HG02981 (cell line): ENCODE data around the gene PTPRG.

ENCODE experiments used
- ATAC-seq: cut with Tn5 transposase; IDR thresholded peaks from one replicate; pipeline ENCODE4 v1.9.1; 2021; ENCODE audit warnings: mild to moderate bottlenecking, moderate library complexity; ENCODE audit not compliant: unreplicated experiment

PTPRG gene

DNA sequence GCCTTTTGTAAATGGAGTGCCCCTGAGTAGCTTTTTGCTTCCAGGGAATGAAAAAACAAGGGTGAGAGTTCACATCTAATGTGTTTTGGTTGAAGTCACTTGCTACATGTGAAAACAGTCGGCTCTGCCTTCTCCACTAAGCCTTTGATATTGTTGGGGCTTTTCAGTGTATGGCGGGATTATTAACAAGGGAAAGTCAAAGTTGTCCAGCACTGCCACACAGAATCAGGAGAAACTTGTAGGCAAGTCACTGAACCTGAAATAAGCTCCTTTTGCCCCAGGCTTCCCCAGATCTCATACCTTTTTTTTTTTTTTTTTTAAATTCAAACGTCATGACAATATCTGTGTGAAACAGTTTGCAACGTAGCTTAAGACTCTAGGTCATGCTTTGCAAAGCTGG lies 564.0 kb downstream of the PTPRG start:
- no peak for ATAC-seq

DNA sequence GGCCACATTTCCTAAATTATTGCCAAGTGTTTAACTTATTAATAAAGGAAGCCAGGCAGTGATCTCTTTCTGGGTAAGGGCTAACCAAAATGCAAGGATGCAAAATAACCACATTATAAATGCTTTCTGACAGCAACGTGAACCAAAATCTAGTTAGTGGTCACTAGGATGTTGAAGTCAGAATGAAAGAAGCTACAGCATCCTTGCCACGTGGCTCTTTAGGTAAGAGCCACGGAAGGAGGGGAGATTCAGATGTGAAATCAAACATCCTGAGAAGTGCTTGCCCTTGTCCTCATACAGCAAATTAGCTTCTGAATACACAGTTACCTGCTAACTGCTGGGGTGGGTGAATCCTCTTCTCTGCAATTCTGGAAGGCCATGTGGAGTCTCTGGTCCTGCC lies 565.7 kb downstream of the PTPRG start:
- ATAC-seq: no peak

GRCh38 chr3:62128051-62128450 lies 566.7 kb downstream of the PTPRG start:
- ATAC-seq: no peak

- no peak for ATAC-seq
Measured at GRCh38 chr3:62128681-62129080, 567.3 kb downstream of the PTPRG start.

DNA sequence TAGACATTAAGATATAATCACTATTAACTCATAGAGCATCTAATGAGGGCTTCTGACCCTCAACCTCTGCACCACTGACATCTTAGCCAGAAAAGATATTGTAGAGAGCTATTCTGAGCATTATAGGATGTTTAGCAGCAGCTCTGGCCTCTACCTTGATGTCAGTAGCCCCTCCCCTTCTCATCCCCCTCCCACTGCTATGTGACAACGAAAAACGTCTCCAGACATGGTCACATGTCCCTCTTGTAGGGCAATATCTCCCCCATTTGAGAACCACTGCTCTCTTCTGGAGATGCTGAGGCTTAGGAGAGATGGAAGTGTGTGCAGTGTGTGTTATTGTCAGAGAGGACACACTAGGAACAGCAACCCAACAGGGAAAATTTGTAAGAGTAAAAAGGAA lies 569.7 kb downstream of the PTPRG start:
- no peak for ATAC-seq

GRCh38 chr3:62131620-62132019 lies 570.2 kb downstream of the PTPRG start:
- ATAC-seq: no peak

DNA sequence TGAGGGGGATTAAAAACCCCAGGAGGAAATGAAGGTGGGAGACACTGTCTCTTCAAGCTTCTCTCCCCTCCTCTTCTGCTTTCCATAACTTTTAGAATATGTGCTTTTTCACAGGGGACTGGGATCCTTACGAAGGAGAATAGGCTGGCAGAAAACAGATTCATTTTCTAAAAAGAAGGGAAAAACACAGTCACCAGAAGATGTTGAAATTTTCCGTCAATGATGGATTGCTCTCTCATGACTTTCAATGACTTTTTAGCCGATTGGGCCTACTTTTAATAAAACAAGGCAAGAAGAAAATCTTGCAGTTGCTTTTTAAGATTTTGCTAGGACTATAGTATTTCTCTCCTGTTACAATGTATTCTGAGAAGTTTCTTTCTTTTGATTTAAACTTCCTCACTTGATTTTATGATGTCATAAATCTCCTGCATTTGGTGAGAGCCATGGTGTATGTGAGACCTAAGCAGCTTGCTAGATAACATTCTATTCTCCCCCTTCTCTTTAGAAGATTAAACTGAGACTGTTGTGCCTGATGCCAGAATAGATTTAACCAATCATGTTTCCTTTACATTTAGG lies 570.7 kb downstream of the PTPRG start:
- ATAC-seq: no peak

DNA sequence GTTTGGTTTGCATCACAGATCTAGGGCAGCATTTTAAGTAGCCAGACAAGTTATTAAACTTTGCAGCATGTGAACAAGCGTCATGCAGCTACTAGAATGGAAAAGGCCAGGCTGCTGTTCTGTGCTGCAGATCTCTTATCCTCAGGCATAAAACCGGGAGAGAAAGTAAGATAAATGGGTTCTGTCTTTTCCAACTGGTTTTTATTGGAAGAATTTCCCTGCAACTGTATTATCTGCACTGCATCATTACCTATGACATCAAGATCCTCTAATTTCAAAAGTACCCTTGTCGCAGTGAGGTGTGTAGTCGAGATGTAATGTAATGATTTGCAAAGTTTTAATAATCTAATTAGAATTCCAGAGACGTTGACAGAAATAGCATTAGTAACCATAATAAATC lies 571.6 kb downstream of the PTPRG start:
- no peak for ATAC-seq

- no peak for ATAC-seq
Measured at GRCh38 chr3:62134061-62134496, 572.7 kb downstream of the PTPRG start.

- ATAC-seq: no peak
Measured at GRCh38 chr3:62135741-62136140, 574.4 kb downstream of the PTPRG start.

DNA sequence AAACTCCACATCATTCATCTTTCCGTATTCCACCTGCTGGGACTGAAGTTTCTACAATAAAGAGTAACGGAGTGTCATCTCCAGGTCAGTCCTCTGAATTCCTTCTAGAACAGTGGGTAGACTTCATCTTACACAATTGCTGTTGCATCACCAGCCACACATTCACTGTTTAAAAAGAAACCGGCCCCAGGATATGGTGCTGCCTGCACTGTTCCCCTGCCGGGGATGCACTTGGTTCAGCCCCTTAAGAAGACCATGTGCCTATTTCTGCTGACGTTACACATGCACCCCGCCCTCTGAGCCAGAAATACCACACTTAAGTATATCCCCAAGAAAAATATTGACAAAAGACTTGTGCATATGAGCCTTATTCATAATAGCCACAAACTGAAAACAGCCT lies 578.6 kb downstream of the PTPRG start:
- ATAC-seq: no peak

DNA sequence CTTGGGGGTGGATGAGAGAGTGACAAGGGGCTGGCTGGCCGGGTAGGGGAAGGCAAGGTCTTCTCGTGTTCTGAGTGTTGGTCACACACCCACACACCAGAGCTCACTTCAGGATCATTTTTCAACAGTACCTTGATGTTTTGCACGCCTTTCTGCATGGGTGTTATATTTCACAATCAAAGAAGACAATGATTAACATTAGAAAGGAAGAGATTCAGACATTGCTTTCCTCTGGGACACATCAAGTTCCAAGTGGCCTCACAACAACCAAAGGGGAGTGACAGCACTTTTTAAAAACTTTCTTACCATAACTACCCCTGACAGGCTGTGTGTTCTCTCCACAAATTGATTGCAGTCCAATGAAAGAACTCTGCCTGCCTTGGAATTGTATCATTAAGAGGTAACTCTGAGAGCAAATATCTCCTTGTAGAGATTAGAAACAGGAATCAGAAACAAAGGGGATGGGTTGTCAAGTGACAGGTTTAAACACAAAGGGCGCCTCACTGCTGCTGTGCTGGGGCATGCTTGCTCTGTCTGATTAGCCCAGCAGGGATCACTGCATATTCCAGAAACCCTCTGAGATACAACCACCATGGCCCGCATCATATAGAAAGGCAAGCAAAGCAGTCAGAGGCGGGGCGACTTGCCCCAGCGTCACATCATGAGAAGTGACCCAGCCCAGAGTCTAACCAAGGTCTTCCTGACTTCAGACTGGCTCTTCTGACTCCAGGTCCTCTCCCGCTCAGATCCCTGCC lies 581.1 kb downstream of the PTPRG start:
- no peak for ATAC-seq

DNA sequence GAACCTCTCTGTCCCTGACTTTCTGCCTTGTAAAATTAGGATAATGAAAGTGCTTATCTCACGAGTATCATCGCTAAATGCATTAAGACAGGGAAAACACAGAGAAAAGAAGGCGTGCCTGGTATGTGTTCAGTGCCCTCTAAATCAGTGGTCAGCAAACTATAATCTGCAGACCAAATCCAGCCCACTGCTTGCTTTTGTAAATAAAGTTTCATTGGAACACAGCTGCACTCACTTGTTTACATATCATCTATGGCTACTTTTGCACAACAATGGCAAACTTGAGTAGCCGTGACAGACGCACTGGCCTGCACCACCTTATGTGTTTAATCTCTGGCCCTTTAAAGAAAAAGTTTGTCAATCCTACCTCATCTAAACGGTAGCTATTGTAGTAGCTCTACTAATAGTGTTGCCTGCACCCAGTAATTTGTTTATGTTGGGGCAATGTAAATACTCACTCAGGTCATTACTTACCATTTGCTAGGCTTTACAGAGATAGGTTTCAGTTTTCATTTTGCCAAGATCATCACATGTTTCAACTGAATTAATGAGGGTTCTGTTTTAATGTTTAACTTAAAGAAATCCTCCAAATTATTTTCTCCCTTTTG lies 582.6 kb downstream of the PTPRG start:
- no peak for ATAC-seq

GRCh38 chr3:62144482-62144881 lies 583.1 kb downstream of the PTPRG start:
- no peak for ATAC-seq

- ATAC-seq: no peak
Measured at GRCh38 chr3:62145086-62145757, 583.9 kb downstream of the PTPRG start.

GRCh38 chr3:62149539-62149938 lies 588.2 kb downstream of the PTPRG start:
- no peak for ATAC-seq

GRCh38 chr3:62149962-62150361 lies 588.6 kb downstream of the PTPRG start:
- no peak for ATAC-seq

DNA sequence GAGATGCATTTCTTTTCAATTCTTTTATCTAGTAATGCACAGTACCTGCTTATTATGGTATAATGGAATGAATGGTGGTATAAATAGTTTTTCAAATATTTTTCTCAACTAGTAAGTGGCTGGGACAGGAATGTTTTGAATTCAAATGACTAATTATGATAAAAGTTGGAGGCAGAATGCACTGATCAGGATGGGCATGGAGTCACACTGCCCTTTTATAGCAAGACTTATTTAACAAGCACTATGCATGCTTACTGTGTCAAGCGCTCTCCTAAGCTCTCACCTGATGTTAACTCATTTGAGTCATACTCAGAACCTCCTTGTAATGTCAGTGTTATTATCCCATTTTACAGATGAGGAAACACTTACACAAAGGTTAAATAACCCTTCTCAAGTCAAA lies 590.2 kb downstream of the PTPRG start:
- ATAC-seq: no peak

DNA sequence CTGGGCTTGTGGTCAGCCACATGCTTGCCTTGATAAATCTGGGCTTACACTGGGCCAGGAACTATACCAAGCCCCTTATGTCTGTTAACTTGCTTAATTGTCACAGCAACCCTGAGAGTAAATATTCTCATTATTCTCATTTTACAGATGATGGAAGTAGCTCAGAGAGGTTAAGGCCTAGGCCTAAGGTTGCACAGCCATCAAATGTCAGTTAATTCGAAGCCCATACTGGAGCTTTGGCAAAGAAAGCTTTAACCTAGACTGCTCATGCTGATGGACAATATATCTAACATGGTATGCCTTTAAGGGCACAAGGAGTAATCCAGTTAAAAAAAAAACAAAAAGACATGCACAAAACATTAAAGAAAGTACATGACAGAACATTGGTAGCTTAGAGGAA lies 591.9 kb downstream of the PTPRG start:
- no peak for ATAC-seq

GRCh38 chr3:62154457-62155148 lies 593.2 kb downstream of the PTPRG start:
- ATAC-seq: no peak

DNA sequence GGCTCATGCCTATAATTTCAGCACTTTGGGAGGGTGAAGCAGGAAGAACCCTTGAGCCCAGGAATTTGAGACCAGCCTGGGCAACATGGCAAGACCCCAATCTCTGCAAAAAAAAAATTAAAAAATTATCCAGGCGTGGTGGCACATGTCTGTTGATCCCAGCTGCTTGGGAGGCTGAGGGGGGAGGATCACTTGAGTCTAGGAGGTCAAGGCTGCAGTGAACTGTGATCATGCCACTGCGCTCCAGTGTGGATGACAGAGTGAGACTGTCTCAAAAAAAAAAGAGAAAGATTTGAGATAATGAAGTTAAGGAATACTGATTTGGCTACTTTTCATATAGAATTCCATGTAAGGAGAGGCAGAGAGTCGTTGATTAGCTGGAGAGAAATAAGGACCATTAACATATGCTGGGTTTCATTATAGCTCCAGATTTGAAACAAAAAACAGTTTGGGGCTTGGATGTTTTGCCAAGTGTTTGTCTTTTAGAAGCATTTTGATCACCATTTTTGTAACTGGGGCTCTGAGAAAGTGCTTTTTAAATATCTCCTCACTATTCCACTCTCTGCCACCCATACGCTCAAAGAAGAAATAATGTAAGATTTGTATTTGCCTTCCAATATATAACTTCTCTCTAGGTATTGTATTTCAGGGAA lies 597.8 kb downstream of the PTPRG start:
- ATAC-seq: no peak
